H9 (cell line): ENCODE data around the gene ATP1A2. TPM values are rescaled to one million over a fixed set of nuclear protein-coding genes. Genes with fewer than 3 reads are reported as not detected.

ENCODE experiments used
- DNase-seq: peaks from one replicate; pipeline ENCODE4 v3.0.0-alpha.2; 2017
- H2AFZ ChIP-seq: one replicate; pipeline ENCODE4 v1.6.1; 2013; ENCODE audit warnings: mild to moderate bottlenecking, low read length, control low read depth, moderate library complexity
- H2AK5ac ChIP-seq: 2 replicates; pipeline ENCODE4 v1.6.1; 2013; ENCODE audit warnings: low read length, control low read depth, mixed read lengths; ENCODE audit not compliant: insufficient read length
- H2BK120ac ChIP-seq: one replicate; pipeline ENCODE4 v1.6.1; 2013; ENCODE audit warnings: low read depth, mild to moderate bottlenecking, low read length, control low read depth, inconsistent platforms; ENCODE audit not compliant: poor library complexity, severe bottlenecking
- H2BK12ac ChIP-seq: 2 replicates; pipeline ENCODE4 v1.6.1; 2013; ENCODE audit warnings: low read length, control low read depth, mixed read lengths, low read depth; ENCODE audit not compliant: insufficient read length
- H2BK15ac ChIP-seq: 2 replicates; pipeline ENCODE4 v1.6.1; 2013; ENCODE audit warnings: low read depth, low read length, control low read depth
- H2BK20ac ChIP-seq: one replicate; pipeline ENCODE4 v1.6.1; 2013; ENCODE audit warnings: low read depth, mild to moderate bottlenecking, low read length, control low read depth, inconsistent platforms; ENCODE audit not compliant: poor library complexity, severe bottlenecking
- H2BK5ac ChIP-seq: 2 replicates; pipeline ENCODE4 v1.6.1; 2013; ENCODE audit warnings: low read length, control low read depth, mixed read lengths; ENCODE audit not compliant: insufficient read length
- H3K14ac ChIP-seq: 2 replicates; pipeline ENCODE4 v1.6.1; 2013; ENCODE audit warnings: low read length, control low read depth; ENCODE audit not compliant: insufficient read depth
- H3K18ac ChIP-seq: 2 replicates; pipeline ENCODE4 v1.6.1; 2013; ENCODE audit warnings: low read depth, mild to moderate bottlenecking, mixed read lengths, low read length, control low read depth; ENCODE audit not compliant: insufficient read length
- H3K23ac ChIP-seq: 2 replicates; pipeline ENCODE4 v1.6.1; 2013; ENCODE audit warnings: low read length, control low read depth, mixed read lengths, low read depth; ENCODE audit not compliant: insufficient read length
- H3K23me2 ChIP-seq: 2 replicates; pipeline ENCODE4 v1.6.1; 2013; ENCODE audit warnings: low read depth, mild to moderate bottlenecking, mixed read lengths, low read length, control low read depth; ENCODE audit not compliant: insufficient read length, poor library complexity, severe bottlenecking
- H3K27ac ChIP-seq: 2 replicates; pipeline ENCODE4 v1.5.1; 2013; ENCODE audit warnings: low read length, control low read depth, mixed read lengths, low read depth; ENCODE audit not compliant: insufficient read length
- H3K27me3 ChIP-seq: 2 replicates; pipeline ENCODE4 v1.6.1; 2013; ENCODE audit warnings: low read length, control low read depth, inconsistent platforms; ENCODE audit not compliant: insufficient read depth
- H3K4ac ChIP-seq: 2 replicates; pipeline ENCODE4 v1.6.1; 2013; ENCODE audit warnings: low read depth, mild to moderate bottlenecking, control low read depth, inconsistent platforms, low read length, moderate library complexity
- H3K4me1 ChIP-seq: 2 replicates; pipeline ENCODE4 v1.6.1; 2013; ENCODE audit warnings: low read length, control low read depth, inconsistent platforms; ENCODE audit not compliant: insufficient read depth
- H3K4me2 ChIP-seq: 2 replicates; pipeline ENCODE4 v1.6.1; 2013; ENCODE audit warnings: low read length, control low read depth, mixed read lengths; ENCODE audit not compliant: insufficient read length, insufficient read depth
- H3K56ac ChIP-seq: 2 replicates; pipeline ENCODE4 v1.6.1; 2013; ENCODE audit warnings: low read depth, mild to moderate bottlenecking, mixed read lengths, low read length, control low read depth; ENCODE audit not compliant: insufficient read length
- H3K79me1 ChIP-seq: 2 replicates; pipeline ENCODE4 v1.6.1; 2013; ENCODE audit warnings: low read depth, mild to moderate bottlenecking, moderate library complexity, low read length, control low read depth, inconsistent platforms; ENCODE audit not compliant: insufficient read depth, poor library complexity, severe bottlenecking
- H3K79me2 ChIP-seq: 2 replicates; pipeline ENCODE4 v1.6.1; 2013; ENCODE audit warnings: low read length, control low read depth, inconsistent platforms; ENCODE audit not compliant: insufficient read depth
- H3K9ac ChIP-seq: 2 replicates; pipeline ENCODE4 v1.6.1; 2013; ENCODE audit warnings: low read length, control low read depth, mixed read lengths; ENCODE audit not compliant: insufficient read length; ENCODE audit errors: extremely low read depth
- H3K9me3 ChIP-seq: one replicate; pipeline ENCODE4 v1.6.1; 2013; ENCODE audit warnings: low read depth, low read length, inconsistent platforms; ENCODE audit not compliant: control insufficient read depth
- H3T11ph ChIP-seq: one replicate; pipeline ENCODE4 v1.6.1; 2013; ENCODE audit warnings: mild to moderate bottlenecking, low read length, control low read depth, inconsistent platforms
- H4K20me1 ChIP-seq: one replicate; pipeline ENCODE4 v1.6.1; 2013; ENCODE audit not compliant: control insufficient read depth, insufficient read length, insufficient read depth
- H4K5ac ChIP-seq: 2 replicates; pipeline ENCODE4 v1.6.1; 2013; ENCODE audit warnings: low read depth, mild to moderate bottlenecking, mixed read lengths, low read length, control low read depth; ENCODE audit not compliant: insufficient read length
- H4K8ac ChIP-seq: replicated peaks from 2 replicates; pipeline ENCODE4 v1.6.1; 2013; ENCODE audit warnings: low read length, control low read depth, mixed read lengths, low read depth; ENCODE audit not compliant: insufficient read length
- H4K91ac ChIP-seq: 2 replicates; pipeline ENCODE4 v1.6.1; 2013; ENCODE audit warnings: low read depth, mild to moderate bottlenecking, moderate library complexity, mixed read lengths, low read length, control low read depth; ENCODE audit not compliant: insufficient read length
- H3K27ac Mint-ChIP-seq, 3 experiments: 2 replicates in 2 of 3; 3 replicates in 1 of 3; pipeline ENCODE4 v1.8.0; 2020 to 2021; ENCODE audit warnings: mixed read lengths in 3 of 3, mild to moderate bottlenecking in 1 of 3, moderate library complexity in 1 of 3
- H3K27me3 Mint-ChIP-seq: 2 replicates; pipeline ENCODE4 v1.8.0; 2021; ENCODE audit warnings: low read depth, mild to moderate bottlenecking, moderate library complexity, mixed read lengths
- H3K36me3 Mint-ChIP-seq, 3 experiments: 2 replicates in 2 of 3; 3 replicates in 1 of 3; pipeline ENCODE4 v1.8.0; 2020 to 2021; ENCODE audit warnings: low read depth in 3 of 3, mixed read lengths in 3 of 3; ENCODE audit not compliant: insufficient read depth in 1 of 3
- H3K4me1 Mint-ChIP-seq, 2 experiments: 2 replicates each; pipeline ENCODE4 v1.8.0; 2020; ENCODE audit warnings: mixed read lengths in 2 of 2
- H3K4me3 Mint-ChIP-seq, 2 experiments: 2 replicates in 1 of 2; 3 replicates in 1 of 2; pipeline ENCODE4 v1.8.0; 2020 to 2021; ENCODE audit warnings: mild to moderate bottlenecking in 2 of 2, mixed read lengths in 2 of 2, moderate library complexity in 1 of 2
- H3K9me3 Mint-ChIP-seq, 2 experiments: 2 replicates in 1 of 2; 3 replicates in 1 of 2; pipeline ENCODE4 v1.8.0; 2020; ENCODE audit warnings: mild to moderate bottlenecking in 2 of 2, mixed read lengths in 2 of 2, moderate library complexity in 1 of 2
- WGBS: extraction: QIAGEN DNeasy Blood & Tissue Kit; methylation state at CpG from one replicate; pipeline ENCODE4 v1.1.7; 2013; ENCODE audit warnings: missing lambda C conversion rate, low lambda C conversion rate, mixed read lengths; ENCODE audit not compliant: insufficient read length; ENCODE audit errors: extremely low coverage; 5-methylcytosine and 5-hydroxymethylcytosine counted together
- total RNA-seq: library from RNA; stranded (reverse); gene quantifications from 2 replicates; pipeline ENCODE4 v1.2.1, GENCODE V29; 2021
- TF ChIP-seq, protein P1 (sequence below): fragments of 200-600 bp; sonication (generic); conservative IDR thresholded peaks from 3 replicates; pipeline ENCODE4 v1.8.0; 2021; ENCODE audit warnings: antibody characterized with exemption, mild to moderate bottlenecking

The ATP1A2 gene
- total RNA-seq, 1 experiment from 2014 or later: 3.0 TPM

DNA sequence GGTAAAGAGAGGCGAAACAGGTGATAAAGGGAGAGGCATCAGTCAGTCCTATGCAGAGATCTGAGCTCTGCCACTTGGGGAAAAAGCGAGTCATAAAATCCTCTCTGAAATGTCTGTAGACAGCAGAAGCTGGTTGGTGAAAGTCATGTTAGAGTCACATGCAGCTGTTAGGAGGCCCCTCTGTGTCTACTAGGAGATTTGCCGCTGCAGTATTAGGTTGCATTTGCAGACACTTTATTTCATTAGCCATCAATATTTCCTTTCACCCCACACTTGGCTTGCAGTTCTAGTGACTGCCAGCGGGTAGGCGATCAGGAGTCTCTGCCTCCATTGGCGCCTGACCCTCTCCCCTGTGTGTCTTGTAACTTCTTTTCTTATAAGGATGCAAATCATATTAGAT, 52.0 kb downstream of the ATP1A2 start:
- Histone ChIP-seq H3K9me3 (no peaks in the 10 kb centered on the region), H3K4ac (no peak overlapping the region), H3K4me1 (peaks cover 23% of the 10 kb centered on the region; the same call in 1 of the 2 replicates), H3K56ac (no peak overlapping the region), H3K23ac (no peak overlapping the region), H2BK5ac (no peak overlapping the region), H3K14ac (no peak overlapping the region), H4K20me1 (no peaks in the 10 kb centered on the region), H3K18ac (no peak overlapping the region), H4K5ac (no peak overlapping the region), H4K91ac (no peak overlapping the region), H3K9ac (no peak overlapping the region), H4K8ac (no peak overlapping the region), H3K79me1 (no peaks in the 10 kb centered on the region), H2BK20ac (no peak overlapping the region), H3K23me2 (no peaks in the 10 kb centered on the region), H3K27ac (no peak overlapping the region), H2AFZ (no peak overlapping the region), H2BK12ac (no peak overlapping the region), H2BK120ac (no peak overlapping the region), H2AK5ac (no peak overlapping the region), H2BK15ac (no peak overlapping the region), H3T11ph (no peak overlapping the region), H3K27me3 (no peaks in the 10 kb centered on the region), H3K79me2 (no peaks in the 10 kb centered on the region), H3K4me2 (no peak overlapping the region)
- no peak for DNase-seq
- no peak overlapping the region for H3K4me3 Mint-ChIP-seq
- H3K4me1 Mint-ChIP-seq: peaks cover 51 to 59% of the 10 kb centered on the region in 2 experiments
- H3K9me3 Mint-ChIP-seq: no peaks in the 10 kb centered on the region; a peak in 1 of 5 replicates
- TF ChIP-seq, protein P1, sequence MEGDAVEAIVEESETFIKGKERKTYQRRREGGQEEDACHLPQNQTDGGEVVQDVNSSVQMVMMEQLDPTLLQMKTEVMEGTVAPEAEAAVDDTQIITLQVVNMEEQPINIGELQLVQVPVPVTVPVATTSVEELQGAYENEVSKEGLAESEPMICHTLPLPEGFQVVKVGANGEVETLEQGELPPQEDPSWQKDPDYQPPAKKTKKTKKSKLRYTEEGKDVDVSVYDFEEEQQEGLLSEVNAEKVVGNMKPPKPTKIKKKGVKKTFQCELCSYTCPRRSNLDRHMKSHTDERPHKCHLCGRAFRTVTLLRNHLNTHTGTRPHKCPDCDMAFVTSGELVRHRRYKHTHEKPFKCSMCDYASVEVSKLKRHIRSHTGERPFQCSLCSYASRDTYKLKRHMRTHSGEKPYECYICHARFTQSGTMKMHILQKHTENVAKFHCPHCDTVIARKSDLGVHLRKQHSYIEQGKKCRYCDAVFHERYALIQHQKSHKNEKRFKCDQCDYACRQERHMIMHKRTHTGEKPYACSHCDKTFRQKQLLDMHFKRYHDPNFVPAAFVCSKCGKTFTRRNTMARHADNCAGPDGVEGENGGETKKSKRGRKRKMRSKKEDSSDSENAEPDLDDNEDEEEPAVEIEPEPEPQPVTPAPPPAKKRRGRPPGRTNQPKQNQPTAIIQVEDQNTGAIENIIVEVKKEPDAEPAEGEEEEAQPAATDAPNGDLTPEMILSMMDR: peak; percentile 59
- H3K36me3 Mint-ChIP-seq: no peaks in the 10 kb centered on the region; a peak in 1 of 7 replicates
- peaks cover 52% of the 10 kb centered on the region for H3K27me3 Mint-ChIP-seq
- no CpG with 5 or more reads among the region's 6 CpGs for WGBS
- H3K27ac Mint-ChIP-seq: peak overlapping the region in 2 of 3 experiments; percentile 18 to 90; a peak in 2 of 7 replicates
